ENCODE measurements around the gene TMEM131L. TPM values are rescaled to one million over a fixed set of nuclear protein-coding genes. Genes with fewer than 3 reads are reported as not detected.

Gene TMEM131L
- total RNA-seq, 4 donors from 2014 or later = 17.7 to 43.9 (median 24.8) TPM

DNA sequence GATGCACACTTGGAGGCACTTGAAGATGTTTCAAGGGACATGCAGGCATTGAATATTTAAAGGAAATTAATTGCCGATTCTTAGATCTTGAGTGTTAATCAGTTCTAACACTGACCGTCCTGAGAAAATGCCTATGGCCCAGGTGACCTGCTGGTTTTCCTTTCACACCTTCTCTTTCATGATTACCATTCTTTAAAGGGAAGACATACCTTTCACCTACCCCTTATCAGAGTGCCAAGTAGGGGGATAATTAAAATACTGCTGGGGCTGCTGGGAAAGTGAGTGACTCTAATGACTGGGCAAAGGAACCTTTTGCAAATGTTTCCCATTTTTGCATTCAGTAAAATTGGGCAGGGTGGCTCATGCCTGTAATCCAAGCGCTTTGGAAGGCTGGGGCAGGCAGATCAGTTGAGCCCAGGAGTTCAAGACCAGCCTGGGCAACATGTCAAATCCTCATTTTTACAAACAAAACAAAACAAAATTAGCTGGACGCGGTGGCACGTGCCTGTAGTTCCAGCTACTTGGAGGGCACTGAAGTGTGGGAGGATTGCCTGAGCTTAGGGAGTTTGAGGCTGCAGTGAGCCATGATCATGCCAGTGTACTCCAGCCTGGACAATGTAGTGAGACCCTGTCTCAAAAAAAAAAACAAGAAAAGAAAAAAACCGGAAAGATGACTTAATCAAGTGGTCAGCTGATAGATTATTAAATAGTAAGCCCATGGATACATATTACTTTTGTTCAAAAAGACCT is 44.3 kb downstream of the TMEM131L start:
- ATAC-seq (ENCODE audit: low FRiP score) (no peak), DNase-seq (ENCODE audit: low spot score) (no peak)

DNA sequence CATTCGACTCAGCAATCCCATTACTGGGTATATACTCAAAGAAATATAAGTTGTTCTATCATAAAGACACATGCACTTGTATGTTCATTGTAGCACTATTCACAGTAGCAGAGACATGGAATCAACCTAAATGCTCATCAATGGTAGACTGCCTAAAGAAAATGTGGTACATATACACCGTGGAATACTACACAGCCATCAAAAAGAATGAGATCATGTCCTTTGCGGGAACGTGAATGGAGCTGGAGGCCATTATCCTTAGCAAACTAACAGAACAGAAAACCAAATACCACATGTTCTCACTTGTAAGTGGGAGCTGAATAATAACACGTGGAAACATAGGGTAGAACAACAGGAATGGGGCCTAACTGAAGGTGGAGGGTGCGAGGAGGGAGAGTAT is 44.9 kb downstream of the TMEM131L start:
- TF ChIP-seq, protein P1, sequence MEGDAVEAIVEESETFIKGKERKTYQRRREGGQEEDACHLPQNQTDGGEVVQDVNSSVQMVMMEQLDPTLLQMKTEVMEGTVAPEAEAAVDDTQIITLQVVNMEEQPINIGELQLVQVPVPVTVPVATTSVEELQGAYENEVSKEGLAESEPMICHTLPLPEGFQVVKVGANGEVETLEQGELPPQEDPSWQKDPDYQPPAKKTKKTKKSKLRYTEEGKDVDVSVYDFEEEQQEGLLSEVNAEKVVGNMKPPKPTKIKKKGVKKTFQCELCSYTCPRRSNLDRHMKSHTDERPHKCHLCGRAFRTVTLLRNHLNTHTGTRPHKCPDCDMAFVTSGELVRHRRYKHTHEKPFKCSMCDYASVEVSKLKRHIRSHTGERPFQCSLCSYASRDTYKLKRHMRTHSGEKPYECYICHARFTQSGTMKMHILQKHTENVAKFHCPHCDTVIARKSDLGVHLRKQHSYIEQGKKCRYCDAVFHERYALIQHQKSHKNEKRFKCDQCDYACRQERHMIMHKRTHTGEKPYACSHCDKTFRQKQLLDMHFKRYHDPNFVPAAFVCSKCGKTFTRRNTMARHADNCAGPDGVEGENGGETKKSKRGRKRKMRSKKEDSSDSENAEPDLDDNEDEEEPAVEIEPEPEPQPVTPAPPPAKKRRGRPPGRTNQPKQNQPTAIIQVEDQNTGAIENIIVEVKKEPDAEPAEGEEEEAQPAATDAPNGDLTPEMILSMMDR (IDR thresholded peaks at IDR 0.05) = no peak
- DNase-seq (ENCODE audit: low spot score) = no peak
- no peak for ATAC-seq (ENCODE audit: low FRiP score)

More for the DNA sequence above, 44.3 kb downstream of the TMEM131L start:
- TF ChIP-seq, protein P1 (IDR thresholded peaks at IDR 0.05) = no peak

DNA sequence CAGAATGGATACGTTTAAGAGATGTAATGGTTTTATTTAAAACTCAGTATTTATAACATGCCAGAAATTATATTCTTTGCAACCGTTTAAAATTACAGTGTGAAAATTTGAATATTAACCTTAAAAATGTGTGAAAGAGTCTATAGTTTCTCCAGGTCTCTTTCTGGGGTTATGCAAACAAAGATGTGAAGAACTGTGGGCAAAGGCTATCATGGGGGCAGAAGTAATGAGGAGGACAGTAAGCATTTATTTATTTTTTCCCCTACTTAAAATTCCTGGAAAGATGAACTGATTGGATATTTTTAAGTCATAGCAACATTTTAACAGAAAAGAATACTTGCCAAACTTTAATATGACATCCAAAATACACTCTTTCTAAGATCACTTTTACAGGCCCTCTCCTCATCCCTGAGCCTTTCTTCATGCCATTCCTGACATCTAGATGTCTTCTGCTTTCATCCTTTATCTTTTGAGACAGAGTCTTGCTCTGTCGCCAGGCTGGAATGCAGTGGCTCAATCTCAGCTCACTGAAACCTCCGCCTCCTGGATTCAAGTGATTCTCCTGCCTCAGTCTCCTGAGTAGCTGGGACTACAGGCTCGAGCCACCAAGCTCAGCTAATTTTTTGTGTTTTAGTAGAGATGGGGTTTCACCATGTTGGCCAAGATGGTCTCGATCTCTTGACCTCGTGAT is 46.1 kb downstream of the TMEM131L start:
- DNase-seq (ENCODE audit: low spot score) (no peak), ATAC-seq (ENCODE audit: low FRiP score) (no peak)
- TF ChIP-seq, protein P1 (IDR thresholded peaks at IDR 0.05) = no peak

DNA sequence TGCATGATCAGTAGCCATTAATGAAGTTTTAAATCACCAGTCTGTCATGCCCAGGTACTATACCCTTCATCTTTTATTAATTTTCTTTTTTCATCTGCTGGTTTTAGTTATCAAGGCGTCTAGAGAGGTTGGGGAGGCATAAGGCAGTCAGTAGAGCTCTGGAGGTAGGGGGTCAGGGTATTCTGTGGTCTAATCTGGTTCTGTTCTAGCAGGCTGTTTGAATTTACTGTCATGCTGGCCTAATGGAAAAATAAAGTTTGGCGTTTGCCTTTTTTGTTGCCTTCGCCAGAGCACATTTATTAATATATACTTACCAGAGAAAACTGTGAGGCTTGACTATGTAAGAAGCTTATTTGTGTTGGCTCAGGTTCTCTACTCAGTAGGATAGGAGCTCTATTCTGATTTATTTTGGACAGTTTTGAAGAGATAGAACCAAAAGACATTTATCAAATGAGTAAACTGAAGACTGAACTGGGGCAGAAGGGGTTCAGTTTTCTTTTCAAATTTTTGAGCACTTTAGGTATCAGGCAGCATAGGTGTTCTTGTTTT is 46.9 kb downstream of the TMEM131L start:
- ATAC-seq (ENCODE audit: low FRiP score) = no peak
- TF ChIP-seq, protein P1 (IDR thresholded peaks at IDR 0.05) = no peak
- DNase-seq (ENCODE audit: low spot score) = no peak

DNA sequence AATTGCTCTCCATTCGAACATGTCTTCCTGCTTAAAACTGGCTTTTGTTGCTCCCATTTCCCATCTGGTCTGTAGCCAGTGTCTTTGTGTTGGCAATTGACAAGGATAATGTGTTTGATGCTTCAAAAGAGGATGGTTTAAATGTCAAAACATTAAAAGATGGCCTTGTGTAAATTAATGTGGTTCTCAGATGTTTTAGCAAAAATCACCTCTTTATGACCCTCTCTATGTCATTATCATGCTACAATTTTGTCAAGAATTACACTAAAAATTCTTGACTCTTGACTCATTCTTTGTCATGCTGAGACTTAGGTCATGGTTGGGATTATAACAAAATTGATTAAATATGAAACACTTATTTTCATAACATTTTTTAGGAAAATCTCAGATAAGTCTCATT is 47.4 kb downstream of the TMEM131L start:
- TF ChIP-seq, protein P1 (IDR thresholded peaks at IDR 0.05) = no peak
- ATAC-seq (ENCODE audit: low FRiP score) (peak; percentile 53), DNase-seq (ENCODE audit: low spot score) (no peak)

DNA sequence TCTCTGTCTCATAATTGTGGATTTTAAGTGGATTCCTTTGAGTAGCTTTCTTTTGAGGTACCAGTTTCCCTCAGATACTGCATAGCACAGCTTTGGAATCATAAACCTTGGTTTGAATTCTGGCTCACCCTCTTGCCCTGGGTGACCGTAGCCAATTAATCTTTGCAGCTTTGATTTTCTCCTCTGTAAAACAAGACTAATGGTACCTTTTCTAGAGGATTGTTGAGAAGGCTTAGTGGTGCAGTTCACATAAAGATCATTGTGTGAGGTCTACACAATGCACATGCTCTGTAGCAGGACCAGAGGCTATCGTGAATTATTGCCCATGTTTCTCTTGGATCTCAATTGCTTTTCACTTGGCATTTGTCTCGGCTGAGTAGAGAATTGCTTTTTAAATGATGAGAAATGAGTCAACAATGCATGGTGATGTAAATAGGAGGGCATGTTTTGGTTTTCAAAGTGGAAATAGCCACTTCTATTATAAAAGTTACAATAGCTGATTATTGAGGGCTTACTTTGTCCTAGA is 47.9 kb downstream of the TMEM131L start:
- no peak for DNase-seq (ENCODE audit: low spot score)
- ATAC-seq (ENCODE audit: low FRiP score) = peak; percentile 47
- TF ChIP-seq, protein P1 (IDR thresholded peaks at IDR 0.05) = no peak
